ENCODE results near the gene GABARAPL2.

DNA sequence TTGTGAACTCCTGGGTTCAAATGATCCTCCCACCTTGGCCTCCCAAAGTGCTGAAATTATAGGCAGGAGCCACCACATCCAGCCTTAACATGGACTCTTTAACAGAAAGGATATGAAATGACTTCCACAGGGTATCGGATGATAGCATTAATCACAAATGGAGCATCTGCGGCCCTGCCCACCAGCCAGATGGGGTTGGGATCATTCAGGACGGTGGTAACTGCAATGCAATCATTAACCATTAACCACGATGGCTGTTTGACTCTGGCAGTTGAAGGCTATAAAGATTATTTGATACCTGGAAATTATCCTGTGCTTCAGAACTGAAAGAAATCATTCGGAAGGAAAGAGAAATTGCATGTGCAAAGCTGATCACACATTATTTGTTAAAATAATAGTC lies 24.9 kb upstream of the GABARAPL2 start:
- TF ChIP-seq POLR2A (IDR thresholded peaks at IDR 0.05; ENCODE audit: low read length) (no peak), GATA1 (IDR thresholded peaks at IDR 0.05; ENCODE audit: low read depth, low read length) (no peak)
